Measurements from ENCODE around the gene FBL. TPM values are rescaled to one million over a fixed set of nuclear protein-coding genes. Genes with fewer than 3 reads are reported as not detected.

Gene FBL
- 232 and 277 TPM in 2 replicates for total RNA-seq (ENCODE audit: low replicate concordance)

DNA sequence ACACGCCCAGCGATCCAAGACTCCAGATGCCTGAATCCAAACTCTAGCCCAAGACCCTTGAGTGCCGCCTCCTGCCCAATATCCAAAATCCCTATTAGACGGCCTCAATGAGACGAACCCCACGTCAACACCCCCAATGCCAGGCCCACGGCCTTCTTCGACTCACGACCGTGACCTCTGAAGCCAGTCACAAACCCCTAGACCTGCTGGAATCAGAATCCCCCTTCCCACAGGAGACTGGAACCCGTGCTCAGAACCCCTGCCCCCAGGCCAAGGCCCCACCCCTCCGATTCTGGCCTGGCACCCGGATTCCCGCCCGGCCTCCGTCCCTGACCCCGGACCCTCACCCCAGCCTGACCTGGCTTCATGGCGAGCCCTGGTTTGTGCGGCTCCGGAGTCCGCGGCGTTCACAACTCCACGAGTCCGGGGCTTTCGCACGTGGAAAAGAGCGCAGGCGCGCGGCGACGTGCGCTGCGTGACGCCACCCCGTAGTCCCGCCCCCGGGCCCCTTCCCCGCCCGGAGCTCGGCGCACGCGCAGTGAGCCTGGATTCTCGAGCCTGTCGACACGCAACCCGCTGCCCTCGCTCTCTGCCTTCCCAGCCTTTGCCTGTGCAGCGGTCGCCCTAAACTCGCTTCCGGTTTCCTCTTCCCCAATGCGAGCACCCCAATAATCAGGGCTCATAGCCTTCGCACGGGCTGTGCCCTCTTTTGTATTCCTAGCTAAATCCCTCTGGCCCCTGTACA, at the start of gene FBL:
FBL (minus strand) TSS at position 447 of the 745 bp plus-strand sequence; CDS start at position 368, 79 bp downstream.

DNA sequence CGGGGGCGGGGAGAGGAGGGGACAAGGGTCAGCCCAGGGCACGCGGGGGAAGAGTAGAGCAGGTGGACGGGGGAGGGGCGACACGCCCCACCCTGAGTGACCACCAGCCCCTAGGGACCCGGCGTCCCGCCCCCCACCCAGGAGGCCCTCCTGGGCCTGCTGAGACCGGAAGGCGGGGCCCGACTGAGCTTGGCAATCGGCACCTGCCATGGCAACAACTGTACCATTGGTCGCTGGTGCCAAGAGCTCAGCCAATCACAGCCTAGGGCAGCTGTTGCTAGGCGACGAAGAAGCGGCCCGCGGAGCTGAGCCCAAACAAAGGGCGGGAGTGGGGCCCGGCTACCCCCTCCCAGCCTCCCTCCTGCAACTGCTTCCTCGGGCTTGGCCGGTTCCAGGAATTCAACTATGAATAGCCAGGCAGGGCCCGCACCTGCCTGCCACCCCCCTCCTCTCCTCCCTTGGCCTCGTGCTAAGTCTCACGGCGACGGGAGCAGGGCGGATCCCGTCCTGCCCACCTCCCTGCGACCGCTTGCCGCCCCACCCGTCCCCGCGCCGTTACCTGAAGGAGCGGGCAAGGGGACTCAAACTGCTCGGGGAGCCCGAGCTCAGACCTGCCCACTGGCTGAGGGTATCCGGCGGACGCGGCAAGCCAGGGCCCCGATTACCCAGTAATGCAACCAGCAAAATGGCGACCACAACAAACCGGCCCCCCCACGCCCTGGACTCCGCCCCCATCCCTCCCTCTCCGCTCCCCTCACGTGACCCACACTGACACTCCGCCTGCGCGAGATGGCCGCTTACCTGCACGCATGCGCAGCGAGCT, 12.5 kb downstream of the FBL start, which contains the start of gene DYRK1B:
DYRK1B (minus strand) TSS at position 699 of the 823 bp plus-strand sequence. CDS start 2,295 bp downstream, outside the sequence.

Other genes with a start within 250 kb of the FBL start
- not detected in 2 replicates for gene LGALS13, start 243.9 kb downstream of the FBL start, total RNA-seq (ENCODE audit: low replicate concordance)
- gene LGALS16, start 190.5 kb downstream of the FBL start, total RNA-seq (ENCODE audit: low replicate concordance) = not detected in 2 replicates
- 0.08 TPM in 1 of 2 replicates, not detected in the other for gene LGALS14, start 141.9 kb downstream of the FBL start, total RNA-seq (ENCODE audit: low replicate concordance)
- gene CLC, start 108.3 kb downstream of the FBL start, total RNA-seq (ENCODE audit: low replicate concordance) = not detected in 2 replicates
- not detected in 2 replicates for gene LEUTX, start 67.5 kb downstream of the FBL start, total RNA-seq (ENCODE audit: low replicate concordance)
- 9.0 and 11.7 TPM in 2 replicates for gene DYRK1B, start 12.2 kb downstream of the FBL start, total RNA-seq (ENCODE audit: low replicate concordance)
- 0.15 and 2.7 TPM in 2 replicates for gene FCGBP, start 88.3 kb upstream of the FBL start, total RNA-seq (ENCODE audit: low replicate concordance)
- gene PSMC4, start 124.8 kb upstream of the FBL start, total RNA-seq (ENCODE audit: low replicate concordance) = 75.2 and 119 TPM in 2 replicates
- 3.1 and 3.6 TPM in 2 replicates for gene ZNF546, start 150.7 kb upstream of the FBL start, total RNA-seq (ENCODE audit: low replicate concordance)
- gene ZNF780B, start 209.9 kb upstream of the FBL start, total RNA-seq (ENCODE audit: low replicate concordance) = 12.3 and 13.2 TPM in 2 replicates
- 12.3 and 16.5 TPM in 2 replicates for gene ZNF780A, start 244.6 kb upstream of the FBL start, total RNA-seq (ENCODE audit: low replicate concordance)

Data from smooth muscle cell of the coronary artery (primary cell).